Gastrocnemius medialis (tissue), 4 donors: Measurements from ENCODE around the gene PLPPR2.
"Not testable (repeated sequence)": the region's sequence is repeated elsewhere in the genome, so short reads cannot be mapped to it uniquely, and the experiment has no call there.

ENCODE experiments used
- POLR2A ChIP-seq, 2 donors: fragments of 450-650 bp; IDR thresholded peaks; one replicate each; pipeline ENCODE4 v1.6.1; 2017; ENCODE audit warnings: antibody characterized with exemption in 2 of 2, mild to moderate bottlenecking in 2 of 2, moderate library complexity in 2 of 2
- TF ChIP-seq, protein P1 (sequence below), 5 experiments: fragments of 450-650 bp in 3 of 5; fragments of 200-600 bp in 2 of 5; sonication (generic) in 2 of 5; IDR thresholded peaks in 4 of 5; conservative IDR thresholded peaks in 1 of 5; 1 replicate in 4 of 5; 2 replicates in 1 of 5; pipeline ENCODE4 v1.5.1; 2016 to 2019; ENCODE audit warnings: antibody characterized with exemption in 5 of 5, mild to moderate bottlenecking in 3 of 5, moderate library complexity in 3 of 5

DNA sequence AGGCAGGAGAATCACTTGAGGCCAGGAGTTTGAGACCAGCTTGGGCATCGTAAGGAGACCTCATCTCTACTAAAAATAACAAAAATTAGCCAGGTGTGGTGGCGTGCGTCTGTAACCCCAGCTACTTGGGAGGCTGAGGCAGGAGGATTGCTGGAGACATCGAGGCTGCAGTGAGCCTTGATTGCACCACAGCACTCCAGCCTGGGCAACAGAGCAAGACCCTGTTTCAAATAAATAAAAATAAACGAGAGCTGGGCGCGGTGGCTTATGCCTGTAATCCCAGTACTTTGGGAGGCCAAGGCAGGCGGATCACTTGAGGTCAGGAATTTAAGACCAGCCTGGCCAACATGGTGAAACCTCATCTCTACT, 15.1 kb upstream of the PLPPR2 start:
- TF ChIP-seq POLR2A (IDR thresholded peaks at IDR 0.05) = not testable (repeated sequence)
- TF ChIP-seq, protein P1, sequence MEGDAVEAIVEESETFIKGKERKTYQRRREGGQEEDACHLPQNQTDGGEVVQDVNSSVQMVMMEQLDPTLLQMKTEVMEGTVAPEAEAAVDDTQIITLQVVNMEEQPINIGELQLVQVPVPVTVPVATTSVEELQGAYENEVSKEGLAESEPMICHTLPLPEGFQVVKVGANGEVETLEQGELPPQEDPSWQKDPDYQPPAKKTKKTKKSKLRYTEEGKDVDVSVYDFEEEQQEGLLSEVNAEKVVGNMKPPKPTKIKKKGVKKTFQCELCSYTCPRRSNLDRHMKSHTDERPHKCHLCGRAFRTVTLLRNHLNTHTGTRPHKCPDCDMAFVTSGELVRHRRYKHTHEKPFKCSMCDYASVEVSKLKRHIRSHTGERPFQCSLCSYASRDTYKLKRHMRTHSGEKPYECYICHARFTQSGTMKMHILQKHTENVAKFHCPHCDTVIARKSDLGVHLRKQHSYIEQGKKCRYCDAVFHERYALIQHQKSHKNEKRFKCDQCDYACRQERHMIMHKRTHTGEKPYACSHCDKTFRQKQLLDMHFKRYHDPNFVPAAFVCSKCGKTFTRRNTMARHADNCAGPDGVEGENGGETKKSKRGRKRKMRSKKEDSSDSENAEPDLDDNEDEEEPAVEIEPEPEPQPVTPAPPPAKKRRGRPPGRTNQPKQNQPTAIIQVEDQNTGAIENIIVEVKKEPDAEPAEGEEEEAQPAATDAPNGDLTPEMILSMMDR (IDR thresholded peaks at IDR 0.05 in 4 of 5, conservative IDR thresholded peaks at IDR 0.05 in 1 of 5) = not testable (repeated sequence)
